K562 (cell line): ENCODE measurements around the gene CBY3. TPM values are rescaled to one million over a fixed set of nuclear protein-coding genes. Genes with fewer than 3 reads are reported as not detected.
A peak's percentile ranks its signal among the peaks of the same experiment; 100 is the strongest.

Experiments used
- BDP1 ChIP-seq: IDR thresholded peaks from 3 replicates; pipeline ENCODE4 v1.6.1; 2011; ENCODE audit not compliant: insufficient read length, insufficient read depth
- CHD7 ChIP-seq: fragments of 200-600 bp; sonication (generic); IDR thresholded peaks from one replicate; pipeline ENCODE4 v1.6.1; 2012; ENCODE audit warnings: mild to moderate bottlenecking, low read depth, low read length, inconsistent platforms
- ETV6 ChIP-seq, 3 experiments: fragments of 150-350 bp in 1 of 3; sonication (generic) in 1 of 3; formaldehyde crosslinking in 1 of 3; IDR thresholded peaks; 2 replicates each; pipeline versions ENCODE4 v1.6.1 to v1.8.0; 2014 to 2022; ENCODE audit warnings: borderline replicate concordance in 2 of 3, low read depth in 2 of 3, antibody characterized with exemption in 1 of 3, low read length in 1 of 3, mild to moderate bottlenecking in 1 of 3, missing genetic modification reagents in 1 of 3
- GATAD2B ChIP-seq: fragments of 450-650 bp; IDR thresholded peaks from 2 replicates; pipeline ENCODE4 v1.6.1; 2017; ENCODE audit warnings: mild to moderate bottlenecking, borderline replicate concordance
- HNRNPK ChIP-seq: fragments of 200-400 bp; formaldehyde crosslinking; IDR thresholded peaks from one replicate; pipeline ENCODE4 v1.6.1; 2018; ENCODE audit warnings: mild to moderate bottlenecking, low read depth, low read length; ENCODE audit not compliant: poor library complexity, severe bottlenecking
- KLF1 ChIP-seq: fragments of 450-650 bp; IDR thresholded peaks from 2 replicates; pipeline ENCODE4 v1.6.1; 2016; ENCODE audit warnings: missing genetic modification characterization, missing compliant biosample characterization
- MAFF ChIP-seq: IDR thresholded peaks from 2 replicates; pipeline ENCODE4 v1.6.1; 2012; ENCODE audit warnings: low read length, improper control_type of control experiment
- MTA1 ChIP-seq: fragments of 450-650 bp; IDR thresholded peaks from 2 replicates; pipeline ENCODE4 v1.6.1; 2017; ENCODE audit warnings: borderline replicate concordance
- SP1 ChIP-seq: sonication (generic); formaldehyde crosslinking; IDR thresholded peaks from 2 replicates; pipeline ENCODE4 v1.8.1; 2022; ENCODE audit warnings: mild to moderate bottlenecking, missing genetic modification reagents
- ZEB2 ChIP-seq: fragments of 450-650 bp; IDR thresholded peaks from 2 replicates; pipeline ENCODE4 v1.6.1; 2016
- ZNF133 ChIP-seq: fragments of 250-450 bp; sonication (Bioruptor Pico); IDR thresholded peaks from 2 replicates; pipeline ENCODE4 v1.4.0; 2020; ENCODE audit warnings: mild to moderate bottlenecking
- polyA plus RNA-seq, 8 experiments: library from polyadenylated mRNA; depleted of rRNA in 4 of 8; stranded (reverse) in 5 of 8; unstranded in 3 of 8; fragments of >200 nt; fragmentation: Nextera tagmentation in 2 of 8; fragmentation: Illumina TruSeq in 1 of 8; extraction: Ambion mirVana in 2 of 8; extraction: Trizol in 1 of 8; gene quantifications; 2 replicates each; pipeline versions ENCODE4 v1.2.1 to v1.2.3, GENCODE V29; 2011 to 2014; ENCODE audit warnings: inconsistent platforms in 1 of 8, missing spikeins in 1 of 8
- total RNA-seq, 7 experiments: library from RNA; depleted of rRNA in 6 of 7; stranded (reverse); fragments of >200 nt in 6 of 7; fragmentation: Illumina TruSeq in 2 of 7; extraction: Trizol in 2 of 7; gene quantifications; 2 replicates each; pipeline versions ENCODE4 v1.2.1 to v1.2.3, GENCODE V29; 2011 to 2021; ENCODE audit warnings: low replicate concordance in 1 of 7
- TF ChIP-seq, protein P1 (sequence below): sonication (generic); IDR thresholded peaks from 2 replicates; pipeline ENCODE4 v1.6.1; 2016

CBY3 gene
- total and polyA plus RNA-seq, 9 of the 15 experiments (the other 6 are each of a cell fraction or from before 2014, with no cell fraction given) = not detected

DNA sequence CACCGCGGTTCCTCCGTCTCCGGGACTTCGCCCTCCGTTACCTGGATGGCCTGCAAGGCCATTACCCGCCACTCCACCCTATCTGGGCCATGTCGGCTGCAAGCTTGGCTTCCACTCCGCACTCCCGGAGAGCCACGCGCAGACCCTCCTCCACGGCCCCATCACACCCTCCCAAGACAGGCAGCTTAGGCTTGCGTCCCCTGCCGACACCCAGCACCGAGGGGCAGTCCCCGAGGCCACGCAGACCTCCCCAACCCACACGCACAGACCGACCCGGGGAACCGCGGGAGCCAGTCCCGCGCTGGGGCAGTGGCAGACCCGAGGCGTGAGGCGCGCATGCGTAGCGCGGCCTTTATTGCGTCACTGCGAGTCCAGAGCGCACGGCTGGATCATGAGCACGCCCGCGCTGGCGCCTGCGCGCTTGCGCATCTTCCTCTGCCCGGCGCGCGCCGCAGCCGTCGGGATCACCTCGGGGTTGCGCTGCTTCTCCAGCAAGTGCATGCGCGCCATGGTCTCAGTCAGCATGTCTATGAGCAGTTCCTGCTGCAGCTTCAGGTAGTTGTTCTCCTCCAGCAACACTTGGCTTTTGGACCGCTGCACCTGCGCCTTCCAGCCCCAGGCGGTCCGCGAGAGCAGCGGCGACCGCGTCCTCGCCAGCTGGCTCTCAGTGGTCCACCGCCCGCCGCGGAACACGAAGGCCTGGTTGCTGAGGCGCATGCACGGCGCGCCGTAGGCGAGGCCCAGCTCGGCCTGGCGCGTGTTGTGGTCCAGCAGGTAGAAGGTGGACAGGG is 2.4 kb downstream of the CBY3 start (continued):
- TF ChIP-seq MTA1 (peak; percentile 52; the same call in 1 of the 2 replicates), KLF1 (tag) (no peak), BDP1 (no peak), ZNF133 (CRISPR knock-in tag) (no peak), SP1 (CRISPR knock-in tag) (peak; percentile 77), GATAD2B (no peak), ZEB2 (no peak), MAFF (no peak), HNRNPK (no peak), ETV6 (IDR thresholded peaks at IDR 0.05; ENCODE audit: borderline replicate concordance in 1 of 2, low read depth in 2 of 2, low read length in 1 of 2) (no peak), ETV6 (CRISPR knock-in tag; IDR thresholded peaks at IDR 0.05; ENCODE audit: borderline replicate concordance) (0 out of 2 replicates have a peak, but pooled peaks have one; percentile 54), CHD7 (no peak)
- TF ChIP-seq, protein P1, sequence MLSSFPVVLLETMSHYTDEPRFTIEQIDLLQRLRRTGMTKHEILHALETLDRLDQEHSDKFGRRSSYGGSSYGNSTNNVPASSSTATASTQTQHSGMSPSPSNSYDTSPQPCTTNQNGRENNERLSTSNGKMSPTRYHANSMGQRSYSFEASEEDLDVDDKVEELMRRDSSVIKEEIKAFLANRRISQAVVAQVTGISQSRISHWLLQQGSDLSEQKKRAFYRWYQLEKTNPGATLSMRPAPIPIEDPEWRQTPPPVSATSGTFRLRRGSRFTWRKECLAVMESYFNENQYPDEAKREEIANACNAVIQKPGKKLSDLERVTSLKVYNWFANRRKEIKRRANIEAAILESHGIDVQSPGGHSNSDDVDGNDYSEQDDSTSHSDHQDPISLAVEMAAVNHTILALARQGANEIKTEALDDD = no peak
